HepG2 (cell line): ENCODE measurements around the gene GRAMD2A. TPM values are rescaled to one million over a fixed set of nuclear protein-coding genes. Genes with fewer than 3 reads are reported as not detected.

ENCODE experiments used
- ETV5 ChIP-seq: IDR thresholded peaks from 2 replicates; pipeline ENCODE4 v1.6.1; 2018; ENCODE audit warnings: missing biosample characterization, missing genetic modification reagents, inconsistent platforms, borderline replicate concordance
- GRHL1 ChIP-seq: sonication (generic); formaldehyde crosslinking; conservative IDR thresholded peaks from 2 replicates; pipeline ENCODE4 v1.8.0; 2022; ENCODE audit warnings: missing genetic modification reagents
- NFAT5 ChIP-seq: sonication (generic); formaldehyde crosslinking; IDR thresholded peaks from 2 replicates; pipeline ENCODE4 v1.4.0; 2020; ENCODE audit warnings: missing genetic modification reagents
- TFDP2 ChIP-seq: sonication (generic); formaldehyde crosslinking; IDR thresholded peaks from 2 replicates; pipeline ENCODE4 v1.4.0; 2020; ENCODE audit warnings: missing genetic modification reagents
- ZNF136 ChIP-seq: sonication (generic); formaldehyde crosslinking; IDR thresholded peaks from 2 replicates; pipeline ENCODE4 v1.8.1; 2022; ENCODE audit warnings: low read depth, mild to moderate bottlenecking, moderate library complexity, missing genetic modification reagents
- ZNF142 ChIP-seq: sonication (generic); formaldehyde crosslinking; IDR thresholded peaks from 2 replicates; pipeline ENCODE4 v1.4.0; 2020; ENCODE audit warnings: missing genetic modification reagents
- ZNF256 ChIP-seq: sonication (generic); formaldehyde crosslinking; conservative IDR thresholded peaks from 2 replicates; pipeline ENCODE4 v1.4.0; 2020; ENCODE audit warnings: missing genetic modification reagents
- ZNF724P ChIP-seq: sonication (generic); formaldehyde crosslinking; IDR thresholded peaks from 2 replicates; pipeline ENCODE4 v1.8.0; 2022; ENCODE audit warnings: missing genetic modification reagents, borderline replicate concordance
- ZNF850 ChIP-seq: sonication (generic); formaldehyde crosslinking; conservative IDR thresholded peaks from 2 replicates; pipeline ENCODE4 v1.9.0; 2021; ENCODE audit warnings: mild to moderate bottlenecking, missing genetic modification reagents
- ZSCAN21 ChIP-seq: sonication (generic); formaldehyde crosslinking; IDR thresholded peaks from 2 replicates; pipeline ENCODE4 v1.8.0; 2022; ENCODE audit warnings: mild to moderate bottlenecking, missing genetic modification reagents, moderate library complexity, borderline replicate concordance
- polyA plus RNA-seq, 8 experiments: library from polyadenylated mRNA; depleted of rRNA in 3 of 8; stranded (reverse) in 7 of 8; unstranded in 1 of 8; fragments of >200 nt; fragmentation: Illumina TruSeq in 4 of 8; extraction: Trizol in 4 of 8; gene quantifications; 2 replicates each; pipeline versions ENCODE4 v1.2.1 to v1.2.3, GENCODE V29; 2011 to 2016; ENCODE audit warnings: low read depth in 4 of 8, missing spikeins in 1 of 8, mixed read lengths in 1 of 8; ENCODE audit not compliant: insufficient read depth in 1 of 8
- total RNA-seq, 5 experiments: library from RNA; depleted of rRNA; stranded (reverse); fragments of >200 nt; fragmentation: Illumina TruSeq; extraction: Trizol; gene quantifications; 2 replicates each; pipeline ENCODE4 v1.2.3, GENCODE V29; 2016; ENCODE audit warnings: low read depth in 1 of 5

Gene GRAMD2A
- total and polyA plus RNA-seq, 2 of the 13 experiments (the other 11 are each of a cell fraction or from before 2014, with no cell fraction given) = 0.04 TPM; not detected in 1

- TF ChIP-seq ZNF142 (CRISPR knock-in tag) (no peak), ZNF850 (CRISPR knock-in tag) (no peak), ZNF256 (CRISPR knock-in tag) (no peak), NFAT5 (no peak), ETV5 (CRISPR knock-in tag) (no peak; the same call in 1 of the 2 replicates), GRHL1 (CRISPR knock-in tag) (no peak), ZSCAN21 (CRISPR knock-in tag) (peak; percentile 64; the same call in 1 of the 2 replicates), TFDP2 (peak; percentile 92), ZNF724P (CRISPR knock-in tag) (peak; percentile 80; the same call in 1 of the 2 replicates), ZNF136 (CRISPR knock-in tag) (peak; percentile 25)
These were observed 33.7 kb upstream of the GRAMD2A start, which contains the start of gene PKM (continued) for GRCh38 chr15:72231066-72231832.
